GM12873 (cell line): ENCODE data around the gene SBNO2.

ENCODE experiments used
- CTCF ChIP-seq: IDR thresholded peaks from 2 replicates; pipeline ENCODE4 v1.5.1; 2012; ENCODE audit warnings: low read depth, mild to moderate bottlenecking, moderate library complexity, low read length, control low read depth; ENCODE audit not compliant: insufficient read depth; ENCODE audit errors: missing control alignments

SBNO2 gene

GRCh38 chr19:1213391-1214286 lies 39.6 kb upstream of the SBNO2 start:
- TF ChIP-seq CTCF, result no peak

GRCh38 chr19:1211494-1212234 lies 37.6 kb upstream of the SBNO2 start:
- TF ChIP-seq CTCF, result no peak

GRCh38 chr19:1210227-1210538 lies 36.1 kb upstream of the SBNO2 start:
- no peak for TF ChIP-seq CTCF

- TF ChIP-seq CTCF, result no peak
Measured at GRCh38 chr19:1206864-1207450, 32.9 kb upstream of the SBNO2 start.

GRCh38 chr19:1206150-1206863 lies 32.2 kb upstream of the SBNO2 start:
- no peak for TF ChIP-seq CTCF

GRCh38 chr19:1205114-1206099 lies 31.3 kb upstream of the SBNO2 start, which contains the start of gene STK11:
TSS of gene STK11 (plus strand) at chr19:1205778. CDS start at chr19:1206914, 1,136 bp downstream.
- TF ChIP-seq CTCF, result no peak
